Retinal pigment epithelial cell (primary cell): Measurements from ENCODE around the gene PMS1.
"Not testable (repeated sequence)": the region's sequence is repeated elsewhere in the genome, so short reads cannot be mapped to it uniquely, and the experiment has no call there.

Experiments
- DNase-seq: peaks from one replicate; pipeline ENCODE4 v3.0.0-alpha.2; 2010; ENCODE audit warnings: low read depth
- H3K4me3 ChIP-seq: 2 replicates; pipeline ENCODE4 v1.5.1; 2011; ENCODE audit warnings: mild to moderate bottlenecking, low read length, control low read depth, moderate library complexity
- TF ChIP-seq, protein P1 (sequence below): conservative IDR thresholded peaks from 2 replicates; pipeline ENCODE4 v1.5.1; 2011; ENCODE audit warnings: low read depth, low read length, control low read depth, inconsistent platforms

Gene PMS1

GRCh38 chr2:189876271-189876670, 92.0 kb downstream of the PMS1 start:
- H3K4me3 ChIP-seq = no peak overlapping the region
- no peak for DNase-seq
- TF ChIP-seq, protein P1, sequence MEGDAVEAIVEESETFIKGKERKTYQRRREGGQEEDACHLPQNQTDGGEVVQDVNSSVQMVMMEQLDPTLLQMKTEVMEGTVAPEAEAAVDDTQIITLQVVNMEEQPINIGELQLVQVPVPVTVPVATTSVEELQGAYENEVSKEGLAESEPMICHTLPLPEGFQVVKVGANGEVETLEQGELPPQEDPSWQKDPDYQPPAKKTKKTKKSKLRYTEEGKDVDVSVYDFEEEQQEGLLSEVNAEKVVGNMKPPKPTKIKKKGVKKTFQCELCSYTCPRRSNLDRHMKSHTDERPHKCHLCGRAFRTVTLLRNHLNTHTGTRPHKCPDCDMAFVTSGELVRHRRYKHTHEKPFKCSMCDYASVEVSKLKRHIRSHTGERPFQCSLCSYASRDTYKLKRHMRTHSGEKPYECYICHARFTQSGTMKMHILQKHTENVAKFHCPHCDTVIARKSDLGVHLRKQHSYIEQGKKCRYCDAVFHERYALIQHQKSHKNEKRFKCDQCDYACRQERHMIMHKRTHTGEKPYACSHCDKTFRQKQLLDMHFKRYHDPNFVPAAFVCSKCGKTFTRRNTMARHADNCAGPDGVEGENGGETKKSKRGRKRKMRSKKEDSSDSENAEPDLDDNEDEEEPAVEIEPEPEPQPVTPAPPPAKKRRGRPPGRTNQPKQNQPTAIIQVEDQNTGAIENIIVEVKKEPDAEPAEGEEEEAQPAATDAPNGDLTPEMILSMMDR = no peak

DNA sequence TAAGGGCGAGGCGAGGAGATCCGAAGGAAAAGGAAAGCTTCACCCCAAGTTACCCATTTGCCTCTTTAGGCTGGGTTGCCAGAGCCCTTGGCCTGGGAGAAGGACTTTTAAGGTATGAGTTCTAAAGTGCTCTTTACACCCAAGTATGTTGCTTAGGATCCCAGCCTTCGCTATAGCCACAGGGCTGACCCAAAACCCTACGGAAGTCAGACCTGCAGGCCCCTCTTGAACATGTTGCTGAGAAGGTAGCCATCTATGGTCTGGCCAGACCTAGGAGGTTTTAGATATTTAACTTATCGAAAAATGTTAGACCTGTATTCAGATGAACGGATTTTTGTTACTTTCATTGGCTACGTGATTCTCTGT, 95.4 kb downstream of the PMS1 start:
- no peak overlapping the region for H3K4me3 ChIP-seq
- no peak for DNase-seq

GRCh38 chr2:189880429-189880828, 96.2 kb downstream of the PMS1 start:
- H3K4me3 ChIP-seq = no peak overlapping the region
- TF ChIP-seq, protein P1 = no peak
- no peak for DNase-seq

More for the DNA sequence above, 95.4 kb downstream of the PMS1 start:
- TF ChIP-seq, protein P1 = no peak

DNA sequence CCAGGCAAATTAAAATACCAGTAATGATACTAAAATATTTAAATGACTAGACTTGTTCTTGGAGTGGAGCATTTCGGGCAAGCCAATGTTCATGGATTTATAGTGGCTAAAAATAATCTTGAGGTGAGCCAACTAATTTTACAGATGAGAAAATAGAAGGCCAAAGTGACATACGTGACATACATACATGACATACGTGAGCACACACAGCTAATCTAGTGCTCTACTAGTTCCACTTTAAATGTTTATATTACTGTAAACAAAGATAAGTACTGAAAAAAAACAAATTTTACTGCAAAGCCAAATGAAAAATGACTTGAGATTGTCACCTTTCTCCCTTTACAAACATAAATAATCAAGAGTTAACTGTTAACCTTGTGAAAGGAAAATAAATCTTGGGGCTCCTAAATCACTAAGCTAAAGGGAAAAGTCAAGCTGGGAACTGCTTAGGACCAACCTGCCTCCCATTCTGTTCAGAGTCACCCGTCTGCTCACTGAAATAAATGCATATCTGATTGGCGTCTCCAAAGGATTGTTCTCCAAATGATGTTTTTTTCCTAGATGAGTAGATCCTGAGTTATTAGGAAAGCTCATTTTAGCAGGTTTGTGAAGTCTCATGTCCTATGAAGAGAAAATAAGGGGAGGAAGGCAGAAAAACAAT, 96.7 kb downstream of the PMS1 start:
- TF ChIP-seq, protein P1 = no peak
- DNase-seq = no peak
- no peak overlapping the region for H3K4me3 ChIP-seq

DNA sequence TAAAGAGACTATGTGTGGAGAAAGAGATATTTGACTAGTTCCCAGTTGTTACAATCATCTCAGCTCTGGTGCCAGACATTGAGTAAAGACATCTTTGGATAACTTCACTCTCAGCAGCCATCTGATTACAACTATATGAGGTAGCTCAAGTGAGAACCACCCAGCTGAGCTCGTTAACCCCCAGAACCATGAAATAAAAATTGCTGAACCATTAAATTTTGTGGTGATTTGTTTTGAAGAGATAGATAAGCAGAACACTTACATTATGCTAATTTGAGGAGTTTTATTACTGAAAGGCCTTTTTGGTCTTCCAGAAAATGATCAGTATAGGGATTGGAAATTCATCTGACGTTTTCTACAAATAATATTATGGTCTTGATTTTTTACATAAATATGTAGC, 101.1 kb downstream of the PMS1 start:
- DNase-seq = no peak
- no peak overlapping the region for H3K4me3 ChIP-seq
- TF ChIP-seq, protein P1 = no peak

DNA sequence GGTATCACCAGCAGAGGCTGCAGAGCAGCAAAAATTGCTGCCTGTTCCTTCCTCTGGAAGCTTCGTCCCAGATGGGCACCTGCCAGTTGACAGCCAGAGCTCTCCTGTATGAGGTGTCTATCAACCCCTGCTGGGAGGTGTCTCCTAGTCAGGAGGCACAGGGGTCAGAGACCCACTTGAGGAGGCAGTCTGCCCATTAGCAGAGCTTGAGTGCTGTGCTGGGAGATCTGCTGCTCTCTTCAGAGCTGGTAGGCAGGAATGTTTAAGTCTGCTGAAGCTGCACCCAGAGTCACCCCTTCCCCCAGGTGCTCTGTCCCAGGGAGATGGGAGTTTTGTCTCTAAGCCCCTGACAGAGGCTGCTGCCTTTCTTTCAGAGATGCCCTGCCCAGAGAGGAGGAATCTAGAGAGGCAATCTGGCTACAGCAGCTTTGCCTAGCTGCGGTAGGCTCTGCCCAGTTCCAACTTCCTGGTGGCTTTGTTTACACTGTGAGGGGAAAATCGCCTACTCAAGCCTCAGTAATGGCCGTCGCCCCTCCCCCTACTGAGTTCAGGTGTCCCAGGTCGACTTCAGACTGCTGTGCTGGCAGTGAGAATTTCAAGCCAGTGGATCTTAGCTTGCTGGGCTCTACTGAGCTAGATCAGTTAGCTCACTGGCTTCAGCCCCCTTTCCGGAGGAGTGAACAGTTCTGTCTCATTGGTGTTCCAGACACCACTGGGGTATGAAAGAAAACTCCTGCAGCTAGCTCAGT, 108.5 kb downstream of the PMS1 start:
- H3K4me3 ChIP-seq, DNase-seq: not testable (repeated sequence)

DNA sequence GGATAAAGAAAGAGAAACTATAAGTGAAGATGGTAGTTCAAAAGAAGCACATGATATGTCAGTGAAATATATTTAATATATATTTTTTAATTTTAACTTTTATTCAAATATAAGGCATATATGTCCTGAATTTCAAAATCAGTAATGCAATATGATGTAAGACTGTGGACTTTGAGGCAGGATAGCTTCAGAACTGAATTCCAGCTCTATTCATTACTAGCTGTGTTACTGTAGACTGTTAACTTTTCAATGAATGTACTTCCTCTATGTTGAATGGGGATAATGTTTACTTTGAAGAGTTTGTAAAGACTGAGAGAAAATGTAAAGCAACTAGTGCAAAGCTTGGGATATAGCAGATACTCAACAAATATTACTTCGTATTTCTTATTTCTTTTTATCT, 112.6 kb downstream of the PMS1 start:
- TF ChIP-seq, protein P1 = no peak
- DNase-seq = no peak
- H3K4me3 ChIP-seq = no peak overlapping the region
